ENCODE results near the gene TBC1D14. TPM values are rescaled to one million over a fixed set of nuclear protein-coding genes. Genes with fewer than 3 reads are reported as not detected.

Gene TBC1D14
- total and polyA plus RNA-seq, 2 donors from 2014 or later = 44.9 to 77.7 TPM

- H3K9ac ChIP-seq (ENCODE audit: low read length in 3 of 3) = no peak overlapping the region
- peak overlapping the region in 1 of 2 donors; percentile 1 for H3K27ac ChIP-seq (ENCODE audit: low read depth in 2 of 2, low read length in 2 of 2)
- intact Hi-C loops (cut with DNase I) = no loop called here
- H3K36me3 ChIP-seq (ENCODE audit: control insufficient read depth in 2 of 3, insufficient read depth in 3 of 3, low read length in 3 of 3) = no peaks in the 10 kb centered on the region
- H3K4me1 ChIP-seq (ENCODE audit: control insufficient read depth in 2 of 3, insufficient read depth in 2 of 3, low read depth in 1 of 3, low read length in 3 of 3) = peaks cover 0 to 30% (median 20%) of the 10 kb centered on the region in 3 donors
- TF ChIP-seq, protein P1, sequence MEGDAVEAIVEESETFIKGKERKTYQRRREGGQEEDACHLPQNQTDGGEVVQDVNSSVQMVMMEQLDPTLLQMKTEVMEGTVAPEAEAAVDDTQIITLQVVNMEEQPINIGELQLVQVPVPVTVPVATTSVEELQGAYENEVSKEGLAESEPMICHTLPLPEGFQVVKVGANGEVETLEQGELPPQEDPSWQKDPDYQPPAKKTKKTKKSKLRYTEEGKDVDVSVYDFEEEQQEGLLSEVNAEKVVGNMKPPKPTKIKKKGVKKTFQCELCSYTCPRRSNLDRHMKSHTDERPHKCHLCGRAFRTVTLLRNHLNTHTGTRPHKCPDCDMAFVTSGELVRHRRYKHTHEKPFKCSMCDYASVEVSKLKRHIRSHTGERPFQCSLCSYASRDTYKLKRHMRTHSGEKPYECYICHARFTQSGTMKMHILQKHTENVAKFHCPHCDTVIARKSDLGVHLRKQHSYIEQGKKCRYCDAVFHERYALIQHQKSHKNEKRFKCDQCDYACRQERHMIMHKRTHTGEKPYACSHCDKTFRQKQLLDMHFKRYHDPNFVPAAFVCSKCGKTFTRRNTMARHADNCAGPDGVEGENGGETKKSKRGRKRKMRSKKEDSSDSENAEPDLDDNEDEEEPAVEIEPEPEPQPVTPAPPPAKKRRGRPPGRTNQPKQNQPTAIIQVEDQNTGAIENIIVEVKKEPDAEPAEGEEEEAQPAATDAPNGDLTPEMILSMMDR (IDR thresholded peaks at IDR 0.05; ENCODE audit: borderline replicate concordance, extremely low read depth, insufficient read depth) = no peak
- no peaks in the 10 kb centered on the region for H3K9me3 ChIP-seq (ENCODE audit: control insufficient read depth in 2 of 3, insufficient read depth in 1 of 3, low read length in 3 of 3)
- FAIRE-seq (no peak), DNase-seq (peak in 1 of 5 donors; percentile 24)
- no peak overlapping the region for H3K4me3 ChIP-seq (ENCODE audit: low read length in 3 of 3)
- no peaks in the 10 kb centered on the region for H3K27me3 ChIP-seq (ENCODE audit: control insufficient read depth, insufficient read depth, low read length)
Observed at GRCh38 chr4:6959261-6959660, 49.6 kb downstream of the TBC1D14 start.

DNA sequence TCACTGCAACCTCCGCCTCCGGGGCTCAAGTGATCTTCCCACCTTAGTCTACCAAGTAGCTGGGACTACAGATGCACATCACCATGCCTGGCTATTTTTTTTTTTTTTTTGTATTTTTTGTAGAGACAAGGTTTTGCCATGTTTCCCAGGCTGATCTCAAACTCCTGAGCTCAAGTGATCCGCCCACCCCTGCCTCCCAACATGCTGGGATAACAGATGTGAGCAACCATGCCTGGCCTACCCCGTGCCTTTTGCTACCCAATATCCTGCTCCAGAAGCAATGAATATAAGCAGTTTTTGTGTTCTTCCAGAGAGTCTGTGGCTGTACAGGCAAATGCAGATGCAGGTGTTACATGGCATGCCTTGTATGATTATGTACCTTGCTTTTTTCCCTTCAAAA, 50.5 kb downstream of the TBC1D14 start:
- DNase-seq (peak in 3 of 5 donors; percentile 33 to 39 (median 33)), FAIRE-seq (no peak)
- H3K27ac ChIP-seq (ENCODE audit: low read depth in 2 of 2, low read length in 2 of 2) = no peak overlapping the region
- no peaks in the 10 kb centered on the region for H3K36me3 ChIP-seq (ENCODE audit: control insufficient read depth in 2 of 3, insufficient read depth in 3 of 3, low read length in 3 of 3)
- H3K27me3 ChIP-seq (ENCODE audit: control insufficient read depth, insufficient read depth, low read length) = no peaks in the 10 kb centered on the region
- H3K9me3 ChIP-seq (ENCODE audit: control insufficient read depth in 2 of 3, insufficient read depth in 1 of 3, low read length in 3 of 3) = no peaks in the 10 kb centered on the region
- peaks cover 0 to 32% (median 16%) of the 10 kb centered on the region in 3 donors for H3K4me1 ChIP-seq (ENCODE audit: control insufficient read depth in 2 of 3, insufficient read depth in 2 of 3, low read depth in 1 of 3, low read length in 3 of 3)
- H3K4me3 ChIP-seq (ENCODE audit: low read length in 3 of 3) = no peak overlapping the region
- no peak overlapping the region for H3K9ac ChIP-seq (ENCODE audit: low read length in 3 of 3)
- TF ChIP-seq, protein P1 (IDR thresholded peaks at IDR 0.05; ENCODE audit: borderline replicate concordance, extremely low read depth, insufficient read depth) = no peak
- intact Hi-C loops (cut with DNase I) = no loop called here

GRCh38 chr4:6960628-6961412, 51.2 kb downstream of the TBC1D14 start:
- DNase-seq = no peak
- no peak for FAIRE-seq

More at GRCh38 chr4:6960628-6961412, 51.2 kb downstream of the TBC1D14 start:
- Histone ChIP-seq H3K9ac (ENCODE audit: low read length in 3 of 3) (no peak overlapping the region), H3K4me1 (ENCODE audit: control insufficient read depth in 2 of 3, insufficient read depth in 2 of 3, low read depth in 1 of 3, low read length in 3 of 3) (peaks cover 0 to 29% (median 10%) of the 10 kb centered on the region in 3 donors), H3K4me3 (ENCODE audit: low read length in 3 of 3) (no peak overlapping the region), H3K27me3 (ENCODE audit: control insufficient read depth, insufficient read depth, low read length) (no peaks in the 10 kb centered on the region), H3K36me3 (ENCODE audit: control insufficient read depth in 2 of 3, insufficient read depth in 3 of 3, low read length in 3 of 3) (no peaks in the 10 kb centered on the region), H3K27ac (ENCODE audit: low read depth in 2 of 2, low read length in 2 of 2) (peak overlapping the region in 1 of 2 donors; percentile 16), H3K9me3 (ENCODE audit: control insufficient read depth in 2 of 3, insufficient read depth in 1 of 3, low read length in 3 of 3) (no peaks in the 10 kb centered on the region)
- intact Hi-C loops (cut with DNase I) = no loop called here
- TF ChIP-seq, protein P1 (IDR thresholded peaks at IDR 0.05; ENCODE audit: borderline replicate concordance, extremely low read depth, insufficient read depth) = no peak

All from kidney (tissue), 14 donors.